Spleen (tissue), 7 donors: Measurements from ENCODE around the gene IFNGR1.

Source experiments
- POLR2A ChIP-seq, 3 donors: fragments of 450-650 bp; IDR thresholded peaks; one replicate each; pipeline ENCODE4 v1.5.1; 2017; ENCODE audit warnings: antibody characterized with exemption in 3 of 3, mild to moderate bottlenecking in 1 of 3
- POLR2AphosphoS5 ChIP-seq, 3 donors: sonication (generic); formaldehyde crosslinking; IDR thresholded peaks; one replicate each; pipeline ENCODE4 v1.5.1; 2017; ENCODE audit warnings: antibody characterized with exemption in 3 of 3
- TF ChIP-seq, protein P1 (sequence below), 11 experiments: fragments of 200-600 bp in 7 of 11; fragments of 450-650 bp in 4 of 11; sonication (generic) in 4 of 11; IDR thresholded peaks in 8 of 11; conservative IDR thresholded peaks in 3 of 11; 1 replicate in 7 of 11; 2 replicates in 4 of 11; pipeline versions ENCODE4 v1.4.0 to v1.8.0; 2016 to 2021; ENCODE audit warnings: antibody characterized with exemption in 11 of 11, inconsistent platforms in 4 of 11, mild to moderate bottlenecking in 1 of 11
- donor health status: DM: no; HTN: no; CAD: no; lungs with moderate emphysema.
- donor health status: DM: no; HTN: no; CAD: no.
- donor health status: DM: no; HTN: no; CAD: no.

DNA sequence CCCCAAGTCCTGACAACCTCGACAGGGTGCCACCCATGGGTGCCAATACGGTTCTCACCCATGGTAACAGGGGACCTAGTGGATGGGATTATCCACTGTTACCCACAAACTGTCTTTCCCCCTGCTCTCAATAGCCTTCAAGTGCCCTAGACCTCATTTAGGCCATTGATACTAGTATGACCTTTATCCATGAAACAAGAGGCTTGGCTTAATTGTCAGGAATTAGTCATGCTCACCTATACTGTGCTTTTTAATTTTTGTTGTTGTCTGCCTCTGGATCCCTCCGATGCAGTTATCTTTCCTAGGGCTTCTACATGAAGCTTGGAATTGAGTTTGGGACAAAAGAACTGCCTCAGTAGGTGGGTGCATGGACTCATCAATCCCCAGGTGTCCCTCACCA, 33.9 kb downstream of the IFNGR1 start:
- TF ChIP-seq, protein P1, sequence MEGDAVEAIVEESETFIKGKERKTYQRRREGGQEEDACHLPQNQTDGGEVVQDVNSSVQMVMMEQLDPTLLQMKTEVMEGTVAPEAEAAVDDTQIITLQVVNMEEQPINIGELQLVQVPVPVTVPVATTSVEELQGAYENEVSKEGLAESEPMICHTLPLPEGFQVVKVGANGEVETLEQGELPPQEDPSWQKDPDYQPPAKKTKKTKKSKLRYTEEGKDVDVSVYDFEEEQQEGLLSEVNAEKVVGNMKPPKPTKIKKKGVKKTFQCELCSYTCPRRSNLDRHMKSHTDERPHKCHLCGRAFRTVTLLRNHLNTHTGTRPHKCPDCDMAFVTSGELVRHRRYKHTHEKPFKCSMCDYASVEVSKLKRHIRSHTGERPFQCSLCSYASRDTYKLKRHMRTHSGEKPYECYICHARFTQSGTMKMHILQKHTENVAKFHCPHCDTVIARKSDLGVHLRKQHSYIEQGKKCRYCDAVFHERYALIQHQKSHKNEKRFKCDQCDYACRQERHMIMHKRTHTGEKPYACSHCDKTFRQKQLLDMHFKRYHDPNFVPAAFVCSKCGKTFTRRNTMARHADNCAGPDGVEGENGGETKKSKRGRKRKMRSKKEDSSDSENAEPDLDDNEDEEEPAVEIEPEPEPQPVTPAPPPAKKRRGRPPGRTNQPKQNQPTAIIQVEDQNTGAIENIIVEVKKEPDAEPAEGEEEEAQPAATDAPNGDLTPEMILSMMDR (IDR thresholded peaks at IDR 0.05 in 8 of 11, conservative IDR thresholded peaks at IDR 0.05 in 3 of 11): no peak
- TF ChIP-seq POLR2AphosphoS5 (IDR thresholded peaks at IDR 0.05) (no peak), POLR2A (IDR thresholded peaks at IDR 0.05) (no peak)
